ENCODE measurements around the gene MEF2C.
A peak's percentile ranks its signal among the peaks of the same experiment; 100 is the strongest.

The MEF2C gene

DNA sequence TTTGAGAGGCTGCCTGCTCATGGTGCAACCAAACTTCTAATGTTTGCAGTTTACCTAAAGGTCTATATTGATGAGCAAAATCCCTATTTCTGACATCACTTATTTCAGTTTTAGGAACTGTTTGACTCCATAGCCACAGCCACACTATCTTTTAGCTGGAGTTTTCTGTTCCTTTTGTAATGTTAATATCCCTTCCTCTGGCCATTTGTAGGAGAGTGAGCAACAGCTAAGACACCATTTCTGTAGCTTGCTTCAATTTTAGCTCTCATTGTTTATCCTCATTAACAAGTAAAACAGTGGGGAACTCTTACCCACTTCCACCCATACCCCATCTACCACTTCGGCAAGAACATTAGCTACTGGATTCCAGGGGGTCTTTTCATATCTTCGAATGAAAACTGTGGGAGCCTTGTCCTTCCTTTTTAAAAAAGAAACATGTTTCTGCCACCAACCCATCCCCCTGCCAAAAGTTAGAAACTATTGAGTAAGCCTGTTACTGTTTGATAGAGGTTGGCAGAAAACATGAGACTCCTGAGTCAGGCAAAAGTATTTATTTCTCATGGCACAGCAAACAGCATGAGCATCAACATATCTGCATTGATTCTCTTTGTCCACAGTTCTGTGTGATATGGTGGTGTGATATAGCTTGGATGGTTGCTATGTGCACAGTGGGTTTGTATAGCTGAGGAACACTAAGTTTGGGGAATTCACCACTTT lies 174.1 kb downstream of the MEF2C start:
- no peak for DNase-seq

DNA sequence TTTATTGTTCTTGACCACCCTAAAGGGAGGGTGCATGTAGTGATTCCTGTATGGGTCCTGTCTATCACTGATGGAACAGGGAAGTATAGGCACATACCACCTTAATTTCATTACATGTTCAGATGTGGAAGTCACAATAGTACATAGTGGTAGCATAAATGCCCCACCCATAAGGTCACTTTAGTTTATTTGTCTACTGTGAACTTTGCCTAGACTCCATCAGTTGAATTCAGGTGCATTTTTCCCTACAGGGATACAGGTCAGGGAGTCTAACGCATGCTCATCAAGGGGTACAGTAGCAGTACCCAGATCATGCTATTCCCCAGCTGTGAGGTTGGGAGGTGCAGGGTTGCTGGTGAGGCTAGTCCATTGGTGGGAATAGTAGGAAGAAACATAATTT lies 175.0 kb downstream of the MEF2C start:
- DNase-seq = no peak

DNA sequence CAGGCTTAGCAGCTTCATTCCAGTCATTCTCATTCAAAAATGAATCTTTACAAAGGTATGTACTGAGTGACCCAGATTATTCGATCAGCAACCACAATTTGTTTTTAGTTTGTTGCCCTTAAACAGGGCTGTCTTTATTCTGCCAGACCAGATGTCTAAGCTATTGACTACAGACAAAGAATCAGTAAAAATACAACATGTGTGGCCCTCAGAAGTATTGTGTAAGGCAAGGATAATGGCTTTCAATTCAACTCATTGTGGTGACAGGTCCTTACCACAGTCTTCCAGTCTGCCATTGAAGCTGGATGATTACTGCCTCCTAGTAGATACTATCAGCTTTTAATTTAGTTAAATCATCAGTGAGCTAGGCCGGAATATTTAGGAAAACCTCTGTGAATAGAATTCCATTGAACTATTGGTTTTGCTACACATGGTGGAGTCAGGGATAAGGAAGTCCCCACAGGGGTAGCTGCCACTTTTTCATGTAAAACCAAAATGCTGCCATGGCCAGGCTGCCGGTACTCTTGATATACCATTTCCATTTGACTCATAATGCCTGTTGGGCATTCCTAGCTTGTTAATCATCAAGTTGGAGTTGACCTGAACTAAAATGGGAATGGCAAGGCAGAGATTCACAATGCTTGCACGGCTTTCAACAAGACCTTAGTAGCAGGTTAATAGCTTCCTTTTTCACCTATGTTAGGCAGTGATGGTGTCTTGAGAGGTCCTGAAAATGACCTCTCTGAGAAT lies 175.6 kb downstream of the MEF2C start:
- no peak for DNase-seq

DNA sequence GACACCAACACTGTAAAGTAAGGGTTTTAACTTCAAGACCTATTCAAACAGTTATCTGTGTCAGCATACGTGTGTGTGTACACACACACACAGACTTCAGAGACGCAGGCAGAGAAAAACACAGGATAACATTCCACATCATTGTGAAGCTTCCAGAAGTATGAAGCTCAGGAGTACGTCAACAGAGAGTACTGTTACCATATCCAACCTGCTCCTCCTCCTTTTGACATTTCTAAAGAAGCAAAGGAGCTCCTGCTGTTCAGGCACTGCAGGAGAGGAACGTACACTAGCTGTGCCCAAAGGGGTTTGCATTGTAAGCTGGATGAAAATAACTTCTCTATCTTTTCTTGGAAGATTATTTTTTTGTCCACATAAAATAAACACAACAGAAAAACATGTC lies 180.7 kb downstream of the MEF2C start:
- DNase-seq = no peak

DNA sequence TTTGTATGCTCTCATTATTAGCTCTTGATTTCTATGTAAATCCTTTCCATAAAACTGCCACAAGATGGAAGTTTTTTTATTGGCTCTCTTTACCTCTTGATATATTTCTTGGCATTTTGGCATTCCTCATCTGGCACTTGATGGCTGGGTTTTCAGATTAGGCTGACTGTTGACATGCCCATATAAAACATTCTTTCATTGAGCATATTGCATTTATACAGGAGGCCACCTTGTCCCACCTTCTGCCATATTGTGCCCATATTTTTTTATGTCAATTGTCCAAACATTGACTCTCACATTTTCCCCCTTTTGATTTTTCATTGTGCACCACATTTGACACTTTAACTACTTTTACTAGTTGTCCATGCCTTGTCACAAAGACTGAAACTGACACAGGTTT lies 182.9 kb downstream of the MEF2C start:
- DNase-seq = no peak

DNA sequence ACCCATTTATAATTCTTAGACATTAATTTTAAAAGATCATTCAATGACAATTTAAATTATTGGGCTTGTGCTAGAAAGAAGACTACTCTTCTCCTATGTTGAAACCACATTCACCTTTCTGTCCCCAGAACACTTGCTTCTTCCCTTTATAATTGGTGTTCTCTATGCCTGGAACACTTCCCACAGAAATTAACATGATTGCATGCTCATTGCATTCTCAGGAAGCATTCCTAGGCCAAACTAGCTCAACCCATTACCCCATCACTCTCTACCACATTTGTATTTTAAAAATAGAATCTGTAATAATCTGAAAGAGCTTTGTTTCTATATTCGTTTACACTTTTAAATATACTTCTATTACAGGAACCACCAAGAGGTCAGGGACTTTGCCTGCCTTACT lies 184.7 kb downstream of the MEF2C start:
- DNase-seq = no peak

DNA sequence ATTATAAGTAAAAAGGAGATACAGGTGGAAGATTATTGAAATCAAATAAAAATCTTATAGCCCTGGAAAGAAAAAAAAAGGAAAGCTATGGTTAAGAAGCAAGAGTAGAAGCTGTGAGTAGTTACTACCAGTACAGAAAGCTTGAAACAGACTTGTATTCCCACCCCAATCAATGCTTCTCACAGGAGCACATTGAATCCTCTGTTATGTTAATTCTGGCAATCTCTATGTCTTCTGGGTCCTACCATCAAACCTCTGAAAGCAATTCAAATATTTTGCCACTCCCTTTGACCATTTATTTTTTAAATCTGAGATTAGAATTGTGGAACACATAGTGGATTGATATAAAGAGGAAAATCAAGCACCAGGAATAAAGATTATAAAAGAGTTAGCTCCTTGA lies 186.5 kb downstream of the MEF2C start:
- no peak for DNase-seq

DNA sequence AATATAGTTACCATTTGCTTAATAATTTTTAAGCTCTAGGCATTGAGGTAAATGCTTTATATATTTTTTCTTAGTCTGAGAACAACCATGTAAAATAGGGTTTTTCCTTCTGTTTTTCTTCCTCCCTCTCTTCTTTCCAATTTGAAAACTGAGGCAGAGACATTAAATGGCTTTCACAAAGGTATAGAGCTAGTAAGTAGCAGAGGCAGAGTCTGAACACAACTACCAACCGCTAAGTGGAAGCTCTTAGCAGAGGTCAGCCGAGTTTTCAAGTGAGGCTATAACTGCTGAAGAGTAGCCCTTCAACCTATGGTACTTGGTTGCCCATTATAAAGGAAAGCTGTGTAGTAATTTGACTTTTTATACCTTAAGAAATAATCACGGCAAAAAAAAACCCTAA lies 187.1 kb downstream of the MEF2C start:
- DNase-seq = no peak

DNA sequence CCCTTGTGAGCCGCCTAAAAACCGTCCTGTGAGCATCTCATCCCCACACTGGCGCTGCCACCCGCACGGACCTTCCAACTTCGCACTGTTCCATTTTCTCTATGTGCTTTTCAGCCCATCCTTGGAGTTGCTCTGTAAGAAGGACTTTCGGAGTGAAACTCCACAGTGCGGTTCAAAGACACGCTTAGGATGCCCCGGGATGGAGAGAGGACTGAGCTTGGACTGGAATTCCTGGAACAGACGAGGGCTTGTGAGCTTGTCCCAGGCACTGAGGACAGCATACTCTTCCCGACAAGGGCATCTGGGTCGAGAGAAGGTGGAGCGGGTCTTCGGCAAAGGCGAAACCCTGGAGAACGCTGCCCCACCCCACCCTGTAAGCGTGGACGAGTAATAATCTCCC lies 187.8 kb downstream of the MEF2C start:
- DNase-seq = no peak

DNA sequence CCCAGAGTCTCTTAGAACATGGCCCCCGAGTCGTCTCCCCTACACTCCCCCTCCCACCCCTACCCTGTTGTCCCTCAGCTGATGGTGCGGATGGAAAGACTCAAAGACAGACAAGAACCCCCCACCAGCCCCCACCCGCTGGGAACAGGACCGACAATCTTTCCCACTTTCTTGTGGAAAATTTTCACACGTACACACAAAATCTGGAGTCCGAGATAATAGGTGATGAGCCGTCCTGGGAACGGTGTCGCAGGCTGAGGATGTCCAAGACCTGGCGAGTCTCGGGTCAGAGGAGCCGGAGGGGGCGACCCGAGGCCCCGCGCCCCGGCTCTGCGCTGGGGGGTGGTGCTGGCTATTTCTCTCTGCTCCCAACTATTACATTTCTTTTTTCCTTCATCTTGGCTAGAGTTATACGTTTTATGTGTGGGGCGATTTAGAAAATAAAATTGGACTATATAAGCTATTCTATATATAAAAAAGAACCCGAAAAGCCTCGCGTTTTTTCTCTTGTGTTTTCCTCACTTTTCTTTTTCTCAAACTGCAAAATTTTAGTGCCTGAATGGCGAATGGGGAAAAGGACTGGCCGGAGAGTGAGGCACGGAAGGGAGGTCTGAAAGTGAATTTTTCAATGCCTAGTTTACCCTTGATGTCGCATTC lies 188.8 kb downstream of the MEF2C start:
- DNase-seq = no peak

DNA sequence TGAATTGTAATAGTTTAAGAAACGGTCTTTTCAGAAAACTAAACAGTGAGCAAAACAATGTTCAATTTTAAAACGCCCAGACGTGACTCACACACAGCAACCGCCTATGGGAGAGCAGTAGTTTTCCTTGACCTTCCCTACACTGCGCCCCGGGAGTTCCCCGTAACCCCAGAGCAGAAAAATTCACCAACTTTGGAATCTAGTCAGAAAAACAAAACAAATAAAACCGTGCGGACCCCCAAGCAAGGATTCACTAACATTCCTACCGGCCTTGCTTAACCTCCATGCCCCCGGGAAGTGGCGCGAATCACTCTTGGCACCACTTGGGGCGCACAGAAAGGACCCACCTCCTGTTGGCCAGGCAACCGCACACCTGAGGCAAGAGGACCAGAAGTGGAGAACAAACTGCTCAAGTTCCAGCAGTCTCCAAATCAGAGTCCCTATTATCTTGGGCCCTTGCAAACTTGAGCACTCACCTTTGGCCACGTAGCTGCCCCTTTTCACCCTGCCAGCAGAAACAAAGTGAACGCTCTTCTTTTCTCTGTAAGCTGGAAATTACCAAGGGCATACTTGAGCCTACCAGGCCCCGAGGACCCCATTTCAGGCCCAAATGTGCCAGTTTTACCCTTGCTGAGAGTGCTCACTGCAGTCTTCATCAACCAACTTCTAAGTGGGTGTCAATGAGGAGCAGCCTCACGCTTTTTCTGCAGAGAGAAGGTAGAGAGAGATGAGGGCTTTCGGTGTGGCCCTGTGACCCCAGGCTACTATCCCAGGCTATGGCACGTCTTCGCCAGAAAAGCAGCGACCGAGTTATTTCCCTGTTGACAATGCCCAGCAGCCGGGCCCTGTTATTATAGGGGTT lies 189.7 kb downstream of the MEF2C start:
- no peak for DNase-seq

DNA sequence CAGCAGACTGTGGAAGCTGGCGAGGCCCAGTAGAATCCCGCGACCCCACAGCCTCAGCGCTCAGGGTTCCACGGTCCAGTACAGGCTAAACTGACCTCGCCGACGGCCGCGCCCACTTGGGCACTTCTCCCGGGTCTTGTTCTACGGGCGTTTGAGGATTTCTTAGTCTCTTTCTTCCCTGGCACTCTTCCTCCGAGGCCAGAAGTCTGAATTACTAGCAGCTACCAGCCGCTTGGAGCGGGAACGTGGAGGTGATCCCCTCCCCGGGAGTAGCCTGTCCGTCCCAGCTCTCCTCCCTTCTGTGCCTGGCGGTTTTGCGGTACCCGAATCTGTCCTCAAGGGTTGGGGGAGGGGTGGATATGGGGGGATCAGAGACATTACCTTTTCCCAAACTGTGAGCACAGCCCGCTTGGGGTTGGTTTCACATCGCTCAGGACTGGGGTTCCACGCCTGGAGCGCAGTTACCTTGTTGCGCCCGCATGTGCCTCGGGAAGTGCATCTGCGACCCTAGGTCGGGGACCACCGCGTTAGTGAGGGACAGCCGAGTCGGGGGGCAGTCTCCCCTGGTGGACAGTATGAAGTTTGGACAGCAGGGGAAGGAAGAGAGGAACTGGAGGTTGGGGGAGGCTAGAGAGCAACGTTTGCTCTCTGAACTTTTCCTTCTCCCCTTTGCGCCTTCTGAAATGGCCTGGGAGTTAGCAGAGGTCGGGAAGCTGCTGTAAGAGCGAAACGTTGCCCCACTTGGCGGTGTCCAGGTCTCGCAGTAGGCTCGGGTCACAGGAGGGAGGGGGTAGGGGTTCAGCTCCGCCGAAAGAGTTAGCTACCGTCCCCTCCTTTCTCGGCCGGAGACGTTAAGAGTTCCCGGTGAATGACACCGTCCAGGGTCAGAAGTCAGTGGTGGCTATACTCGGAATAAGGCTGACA lies 190.8 kb downstream of the MEF2C start:
- DNase-seq = peak; percentile 57

DNA sequence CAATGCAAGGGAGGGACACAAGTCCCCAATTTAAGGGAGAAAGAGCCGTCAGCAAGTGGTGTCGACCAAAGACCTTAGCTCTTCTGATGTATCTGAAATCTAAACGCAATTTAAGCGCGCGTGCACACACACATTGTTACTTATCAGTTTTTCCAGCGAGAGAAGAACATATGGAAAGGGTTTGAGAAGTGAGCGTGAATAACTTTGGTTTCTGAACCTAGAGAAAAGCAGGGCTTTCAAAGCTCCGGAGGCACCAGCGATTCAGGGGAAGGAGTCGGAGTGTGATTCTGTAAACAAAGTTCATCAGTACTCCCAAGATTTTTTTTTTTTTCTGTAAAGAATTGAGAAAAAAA lies 191.8 kb downstream of the MEF2C start:
- DNase-seq = no peak

DNA sequence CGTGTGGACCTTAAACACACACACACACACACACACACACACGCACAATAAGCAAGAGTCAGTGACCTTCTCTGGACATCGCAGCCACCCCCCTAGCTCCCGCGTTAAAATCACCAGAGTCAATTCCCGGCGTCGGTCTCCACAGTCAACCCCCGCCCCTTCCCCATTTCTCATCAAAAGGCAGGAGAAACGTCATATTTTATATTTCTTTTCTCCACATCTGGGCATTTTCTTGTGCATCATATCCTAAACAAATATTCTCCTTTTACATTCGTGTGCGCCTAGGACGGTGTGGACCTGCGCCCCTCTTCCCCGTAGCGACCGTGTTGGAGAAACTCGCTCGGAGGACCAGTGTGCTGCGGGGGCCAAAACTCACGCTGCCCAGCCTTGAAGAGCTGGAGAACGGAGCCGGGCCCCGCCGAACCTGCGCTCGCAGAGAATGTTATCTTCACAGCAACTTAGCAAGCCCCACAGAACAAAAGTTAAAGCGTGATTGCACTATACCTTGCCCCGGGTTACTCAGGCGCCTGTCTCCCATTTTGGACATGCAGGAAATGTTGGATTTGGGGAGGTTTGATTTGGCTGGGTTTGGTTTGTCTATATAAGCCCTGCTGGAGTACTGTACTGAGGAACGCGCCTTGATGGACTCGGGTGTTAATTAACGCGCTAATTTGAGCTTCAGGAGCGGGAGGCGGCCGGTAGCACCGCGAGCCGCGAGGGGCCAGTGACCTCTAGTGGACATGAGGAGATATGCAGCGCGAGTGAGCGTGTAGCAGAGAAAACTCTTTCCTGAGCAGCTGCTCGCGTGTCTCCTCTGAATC lies 192.4 kb downstream of the MEF2C start:
- peak; percentile 75 for DNase-seq

DNA sequence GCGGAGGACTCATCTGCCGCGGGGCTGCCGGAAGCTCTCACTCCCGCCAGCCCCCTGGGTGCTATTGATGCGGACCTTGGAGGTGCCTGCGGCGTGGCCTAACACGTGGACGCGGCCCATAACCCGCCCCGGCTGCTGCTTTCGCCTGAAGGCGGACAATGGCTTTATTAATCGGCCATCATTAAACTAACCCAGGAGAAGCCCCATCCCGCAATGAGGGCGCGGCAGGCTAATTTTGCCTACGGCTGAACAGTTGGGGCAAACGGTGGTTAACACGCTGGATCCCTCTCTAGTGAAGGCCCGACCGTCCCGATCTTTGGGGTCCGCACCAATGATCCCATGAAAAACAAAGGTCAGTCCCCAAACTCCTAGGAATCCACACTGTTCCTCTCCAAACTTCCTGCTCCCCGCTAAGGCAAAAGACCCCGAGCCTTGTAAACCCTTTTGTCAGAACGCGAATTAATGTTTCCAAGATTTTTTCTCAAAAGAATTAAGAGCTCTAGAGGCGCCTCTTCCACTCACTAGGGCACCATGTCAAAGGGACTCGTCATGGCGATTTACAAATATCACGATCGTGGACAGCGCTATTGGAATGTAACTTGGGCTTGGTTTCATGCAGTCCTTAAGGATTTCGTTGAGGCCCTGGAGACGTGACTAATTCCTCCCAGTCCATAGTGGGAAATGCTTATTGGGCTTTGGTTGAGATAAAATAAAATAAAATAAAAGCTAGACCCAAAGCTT lies 193.1 kb downstream of the MEF2C start:
- DNase-seq = no peak

DNA sequence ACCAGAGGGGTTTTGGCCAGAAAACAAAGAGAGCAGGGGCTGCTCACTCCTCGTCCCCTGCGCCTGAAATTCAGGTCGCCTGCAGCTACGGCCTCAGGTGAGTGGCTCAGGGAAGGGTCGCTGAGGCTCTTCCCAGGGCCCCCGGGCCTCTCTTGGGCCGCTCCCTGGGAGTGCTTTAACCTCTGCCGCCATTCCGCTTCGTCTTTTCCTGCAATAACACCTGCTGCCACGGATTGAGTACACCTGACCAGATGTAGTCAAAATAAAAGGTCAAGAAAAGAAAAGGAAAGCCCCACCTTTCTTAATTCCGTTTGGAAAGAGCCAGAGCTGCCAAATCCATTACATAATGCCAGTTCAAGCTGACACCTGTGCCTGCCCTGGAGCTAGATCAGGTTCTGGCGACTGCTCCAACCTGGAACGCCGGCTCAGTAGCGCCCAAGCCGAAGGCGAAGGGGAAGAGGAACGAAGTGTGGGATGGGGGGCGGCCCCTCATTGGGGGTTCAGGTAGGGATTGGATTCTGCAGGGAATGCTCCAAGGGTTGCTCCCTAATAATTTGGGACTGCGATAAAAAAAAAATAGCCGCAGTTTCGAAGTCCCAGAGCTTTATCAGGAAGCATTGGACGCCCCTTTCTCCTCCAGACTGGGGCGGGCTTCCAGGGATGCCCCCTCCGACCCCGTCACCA lies 193.9 kb downstream of the MEF2C start:
- no peak for DNase-seq

DNA sequence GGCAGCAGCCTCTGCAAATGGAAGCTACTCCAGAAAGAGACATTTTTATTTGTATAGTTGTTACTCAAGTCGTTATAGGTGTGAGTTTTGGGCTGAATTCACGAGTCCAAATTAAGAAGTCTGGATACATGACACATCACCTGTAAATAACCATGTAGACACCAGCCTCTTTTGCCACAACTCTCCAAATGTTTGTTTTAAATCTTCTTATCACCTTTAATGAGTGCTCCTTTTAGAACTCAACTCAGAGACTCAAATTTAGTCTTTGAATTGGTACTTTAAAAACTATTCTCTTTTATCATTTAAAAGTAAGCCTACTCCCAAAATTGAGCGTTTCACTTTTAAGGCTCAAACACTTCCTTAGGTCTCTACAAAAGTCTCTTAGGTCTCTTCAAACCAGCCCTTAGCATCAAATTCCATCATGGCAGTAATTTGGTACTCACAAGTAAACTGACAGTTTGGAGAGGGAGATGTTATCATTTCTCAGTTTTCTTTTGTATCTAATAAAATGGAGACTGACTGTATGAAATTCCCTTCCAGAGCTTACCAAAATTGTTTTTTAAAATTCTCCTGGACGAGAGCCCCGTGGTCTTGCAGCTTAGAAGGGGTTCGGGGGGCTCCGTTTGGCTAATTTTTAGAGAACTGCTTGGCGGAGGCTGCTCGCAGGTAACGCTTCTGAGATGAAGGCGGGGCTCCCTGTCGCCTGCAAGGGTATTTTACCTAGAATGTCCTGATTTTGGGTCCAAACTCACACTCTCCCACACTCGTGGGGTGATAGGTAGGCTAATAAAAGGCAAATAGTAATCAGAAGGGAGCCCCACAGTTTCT lies 194.6 kb downstream of the MEF2C start:
- DNase-seq = no peak

DNA sequence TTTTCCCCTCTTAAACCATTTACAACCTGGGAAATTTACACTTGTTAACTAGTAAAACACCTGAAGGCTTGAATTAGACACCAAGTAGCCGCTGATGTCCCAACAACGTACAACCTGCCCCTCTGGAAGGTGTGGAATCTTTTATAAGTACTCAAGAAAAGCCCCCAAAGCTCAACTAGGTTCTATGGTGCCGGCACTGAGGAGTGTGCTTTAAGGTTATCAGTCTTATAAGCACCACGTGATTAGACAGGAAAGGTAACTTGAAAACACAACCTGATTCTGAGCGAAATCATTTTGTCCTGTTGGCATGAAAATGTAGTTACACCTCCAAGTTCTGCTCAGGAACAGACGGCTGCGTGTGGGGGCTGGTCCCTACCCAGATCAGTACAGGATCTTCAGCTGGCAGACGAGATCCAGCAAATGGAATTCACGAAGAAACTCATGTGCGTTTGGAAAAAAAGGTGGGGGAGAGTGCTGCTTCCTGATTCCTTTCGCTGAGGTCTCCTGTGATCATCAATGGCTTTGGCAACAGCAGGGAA lies 195.5 kb downstream of the MEF2C start:
- no peak for DNase-seq

DNA sequence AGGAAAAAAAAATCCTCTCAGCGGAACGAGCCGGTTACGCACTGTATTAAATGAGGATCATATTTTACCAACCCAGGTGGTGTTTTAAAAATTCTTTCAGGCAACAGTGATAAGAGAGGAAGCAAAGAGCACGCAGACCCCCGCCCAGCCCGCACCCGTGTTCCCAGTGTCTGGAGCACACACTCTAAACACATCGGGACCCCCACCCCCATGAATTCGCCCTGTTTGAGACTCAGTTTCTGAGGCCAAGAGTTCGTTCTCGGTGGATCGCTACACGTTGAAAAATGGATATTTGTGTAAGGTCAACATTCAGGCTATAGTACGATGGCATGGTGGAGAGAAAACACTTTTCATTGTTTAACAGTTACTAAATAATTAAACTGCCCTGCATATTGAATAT lies 196.3 kb downstream of the MEF2C start:
- no peak for DNase-seq
